ENCODE results near the gene STK32B.

STK32B gene

DNA sequence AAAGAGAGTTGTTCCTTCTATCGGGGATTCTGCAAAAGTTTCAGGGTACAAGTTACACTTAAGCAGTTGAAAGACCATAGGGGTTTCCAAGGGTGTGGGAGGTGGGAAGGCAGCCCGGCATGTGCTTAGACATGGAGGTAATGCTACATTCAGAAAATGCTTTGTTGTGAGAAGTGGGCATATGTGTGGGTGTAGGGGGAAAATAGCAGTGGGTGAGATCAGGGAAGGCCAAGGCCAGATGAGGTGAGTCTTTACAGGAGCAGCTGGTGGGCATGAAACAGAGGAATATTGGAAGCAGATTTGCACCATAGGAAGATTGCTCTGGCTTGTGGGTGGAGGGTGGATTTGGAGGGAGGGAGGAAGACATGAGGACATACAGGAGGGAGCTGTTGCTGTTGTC, 40.3 kb upstream of the STK32B start:
- no peak for DNase-seq (ENCODE audit: extremely low spot score)
- POLR2A ChIA-PET, result no interaction called here
- no peak for TF ChIP-seq LEF1 (IDR thresholded peaks at IDR 0.05; ENCODE audit: borderline replicate concordance)
- TF ChIP-seq, protein P1, sequence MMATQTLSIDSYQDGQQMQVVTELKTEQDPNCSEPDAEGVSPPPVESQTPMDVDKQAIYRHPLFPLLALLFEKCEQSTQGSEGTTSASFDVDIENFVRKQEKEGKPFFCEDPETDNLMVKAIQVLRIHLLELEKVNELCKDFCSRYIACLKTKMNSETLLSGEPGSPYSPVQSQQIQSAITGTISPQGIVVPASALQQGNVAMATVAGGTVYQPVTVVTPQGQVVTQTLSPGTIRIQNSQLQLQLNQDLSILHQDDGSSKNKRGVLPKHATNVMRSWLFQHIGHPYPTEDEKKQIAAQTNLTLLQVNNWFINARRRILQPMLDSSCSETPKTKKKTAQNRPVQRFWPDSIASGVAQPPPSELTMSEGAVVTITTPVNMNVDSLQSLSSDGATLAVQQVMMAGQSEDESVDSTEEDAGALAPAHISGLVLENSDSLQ (IDR thresholded peaks at IDR 0.05), result no peak
- CTCF ChIA-PET, result no interaction called here

DNA sequence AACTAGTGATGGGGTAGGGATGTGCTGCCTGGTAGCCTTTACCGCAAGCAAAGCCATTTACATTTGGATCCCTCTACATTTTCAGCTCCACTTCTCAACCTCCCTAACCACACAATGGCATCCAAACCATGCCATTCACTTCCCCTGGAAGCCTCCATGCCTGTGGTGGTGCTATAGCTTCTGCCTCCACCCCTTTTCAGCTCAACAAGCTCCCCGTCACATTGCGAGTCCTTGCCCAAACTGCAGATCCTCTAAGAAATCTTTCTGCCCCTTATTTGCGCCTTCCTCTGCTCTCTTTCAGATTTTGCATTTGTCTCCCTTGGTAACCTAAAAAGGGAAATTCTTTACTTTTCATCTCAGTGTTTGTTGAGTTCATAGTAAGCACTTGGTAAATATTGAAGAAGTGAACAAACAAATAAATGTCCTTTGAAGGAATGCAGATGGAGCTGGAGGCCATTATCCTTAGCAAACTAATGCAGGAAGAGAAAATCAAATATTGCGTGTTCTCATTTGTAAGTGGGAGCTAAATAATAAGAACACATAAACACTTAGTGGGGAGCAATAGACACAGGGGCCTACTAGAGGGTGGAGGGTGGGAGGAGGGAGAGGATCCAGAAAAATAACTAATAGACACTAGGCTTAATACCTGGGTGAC, 38.9 kb upstream of the STK32B start:
- TF ChIP-seq SP1 (IDR thresholded peaks at IDR 0.05), result no peak
- TF ChIP-seq TARDBP (IDR thresholded peaks at IDR 0.05), result no peak
- no peak for TF ChIP-seq FOXA1 (IDR thresholded peaks at IDR 0.05)
- POLR2A ChIA-PET, result no interaction called here
- CTCF ChIA-PET, result no interaction called here

DNA sequence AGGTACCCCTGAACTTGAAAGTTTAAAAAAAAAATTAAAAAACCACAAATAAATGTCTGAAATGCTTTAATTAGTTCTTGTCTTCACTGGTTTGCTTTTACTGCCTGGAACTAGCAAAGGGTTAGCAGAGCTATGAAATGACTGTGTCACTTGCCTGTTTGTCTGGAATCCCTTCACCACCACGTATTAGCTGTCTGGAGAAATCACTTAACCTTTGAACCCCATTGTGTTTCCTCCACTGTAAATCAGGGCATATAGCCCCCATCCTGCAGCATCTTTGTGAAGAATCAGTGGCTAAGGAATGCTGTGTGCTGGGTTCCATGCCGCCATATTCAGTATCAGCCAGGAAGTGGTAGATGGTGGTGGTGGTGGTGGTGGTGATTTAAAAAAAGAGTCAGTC, 38.3 kb upstream of the STK32B start:
- ChIA-PET POLR2A (no interaction called here), CTCF (no interaction called here)
- no peak for DNase-seq (ENCODE audit: extremely low spot score)
- TF ChIP-seq NFRKB (IDR thresholded peaks at IDR 0.05) (no peak), ZNF384 (IDR thresholded peaks at IDR 0.05) (no peak), SUZ12 (IDR thresholded peaks at IDR 0.05) (no peak), SP1 (IDR thresholded peaks at IDR 0.05) (no peak), LEF1 (IDR thresholded peaks at IDR 0.05; ENCODE audit: borderline replicate concordance) (no peak), FOXA1 (IDR thresholded peaks at IDR 0.05) (no peak), L3MBTL2 (conservative IDR thresholded peaks at IDR 0.05) (no peak), CTBP1 (IDR thresholded peaks at IDR 0.05; ENCODE audit: borderline replicate concordance) (no peak), FOXK2 (IDR thresholded peaks at IDR 0.05) (no peak)

More for the DNA sequence above, 38.9 kb upstream of the STK32B start:
- DNase-seq (ENCODE audit: extremely low spot score), result no peak

DNA sequence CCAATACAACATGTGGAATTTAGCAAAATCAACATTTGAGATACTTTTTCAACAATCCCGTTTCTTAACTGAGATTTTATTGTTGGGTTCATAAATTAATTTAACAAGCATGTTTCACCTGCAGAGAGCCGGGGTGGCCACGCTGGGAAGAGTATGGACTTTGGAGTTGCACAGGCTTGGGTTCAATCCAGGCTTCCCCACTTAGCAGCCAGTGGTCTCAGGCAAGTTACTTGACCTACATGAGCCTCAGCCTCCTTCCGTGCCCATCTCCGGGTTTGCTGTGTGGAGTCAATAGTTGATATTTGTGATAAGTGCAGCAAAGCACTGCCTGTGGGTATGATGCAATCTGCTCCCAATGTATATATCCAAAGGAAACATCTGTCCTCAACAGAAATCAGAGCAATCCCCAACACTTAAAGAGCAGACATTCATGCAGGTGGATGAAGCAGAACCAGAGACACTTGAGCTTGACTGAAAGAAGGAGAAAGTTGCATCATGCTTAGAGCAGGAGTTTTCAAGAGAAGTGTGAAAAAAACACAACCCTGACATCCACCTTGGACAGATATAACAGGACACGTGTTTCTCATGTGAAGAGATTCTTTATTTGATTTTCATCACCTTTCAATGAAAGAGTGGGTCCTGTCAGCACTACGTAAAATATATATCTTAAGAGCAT, 37.1 kb upstream of the STK32B start:
- ChIA-PET POLR2A (no interaction called here), CTCF (no interaction called here)
- TF ChIP-seq L3MBTL2 (conservative IDR thresholded peaks at IDR 0.05), result no peak
- TF ChIP-seq SP1 (IDR thresholded peaks at IDR 0.05), result no peak
- no peak for TF ChIP-seq ZNF384 (IDR thresholded peaks at IDR 0.05)
- TF ChIP-seq FOXA1 (IDR thresholded peaks at IDR 0.05), result no peak
- DNase-seq (ENCODE audit: extremely low spot score), result no peak

DNA sequence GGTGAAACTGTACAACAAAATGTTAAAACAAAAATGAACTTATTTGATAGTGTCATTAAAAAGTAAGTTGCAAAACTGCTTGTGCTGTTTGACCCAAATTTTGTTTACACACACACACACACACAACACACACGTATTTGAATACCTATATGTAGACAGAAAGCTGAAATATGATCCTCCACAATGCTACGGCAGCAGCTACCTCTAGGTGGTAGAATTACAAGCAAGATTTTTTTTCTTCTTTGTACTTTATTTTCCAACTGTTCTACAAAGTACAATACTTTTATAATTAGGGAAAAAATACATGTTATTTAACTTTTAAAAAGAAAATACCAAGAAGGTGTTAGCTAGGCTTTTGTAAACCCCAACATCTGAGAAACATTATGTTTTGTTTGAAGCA, 33.2 kb upstream of the STK32B start:
- TF ChIP-seq FOXM1 (IDR thresholded peaks at IDR 0.05; ENCODE audit: borderline replicate concordance), result no peak
- no peak for TF ChIP-seq HDGF (IDR thresholded peaks at IDR 0.05; ENCODE audit: borderline replicate concordance)
- no peak for TF ChIP-seq SP1 (IDR thresholded peaks at IDR 0.05)
- no peak for TF ChIP-seq ARNT (IDR thresholded peaks at IDR 0.05)
- TF ChIP-seq LEF1 (IDR thresholded peaks at IDR 0.05; ENCODE audit: borderline replicate concordance), result no peak
- TF ChIP-seq BHLHE40 (IDR thresholded peaks at IDR 0.05; ENCODE audit: borderline replicate concordance), result no peak
- TF ChIP-seq FOXA1 (IDR thresholded peaks at IDR 0.05), result no peak
- TF ChIP-seq FOXK2 (IDR thresholded peaks at IDR 0.05), result no peak
- TF ChIP-seq, protein P1 (IDR thresholded peaks at IDR 0.05), result no peak
- TF ChIP-seq TARDBP (IDR thresholded peaks at IDR 0.05), result no peak
- DNase-seq (ENCODE audit: extremely low spot score), result no peak
- ChIA-PET POLR2A (no interaction called here), CTCF (interaction anchor here (0.6 kb wide), 1 partner anchor 257 kb away, joined by 5 read pairs; no protein-coding TSS in a partner anchor)

DNA sequence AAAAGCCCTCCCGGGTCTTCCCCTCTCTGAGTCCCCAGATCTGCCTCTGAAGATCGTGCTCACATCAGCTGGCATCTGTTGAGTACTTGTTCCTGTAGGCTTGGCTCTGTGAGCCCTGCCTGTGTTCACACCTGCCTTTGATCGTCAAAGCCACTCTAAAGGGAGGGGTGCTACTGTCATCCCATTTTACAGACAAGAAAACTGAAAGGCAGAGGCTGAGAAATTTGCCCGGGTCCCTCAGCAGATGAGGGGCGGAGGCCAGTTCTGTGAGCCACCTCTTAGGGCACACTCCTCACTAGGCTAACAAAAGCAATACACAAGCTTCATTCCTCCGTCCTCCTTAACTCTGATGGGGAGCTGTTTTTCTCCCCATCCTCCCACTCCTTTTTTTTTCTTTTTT, 32.7 kb upstream of the STK32B start:
- DNase-seq (ENCODE audit: extremely low spot score), result no peak
- ChIA-PET CTCF (interaction anchor here (0.7 kb wide), 1 partner anchor 24 kb away, joined by 3 read pairs; no protein-coding TSS in a partner anchor), POLR2A (no interaction called here)
- no peak for TF ChIP-seq ELF4 (IDR thresholded peaks at IDR 0.05)
- TF ChIP-seq SP1 (IDR thresholded peaks at IDR 0.05), result no peak
- no peak for TF ChIP-seq SUZ12 (IDR thresholded peaks at IDR 0.05)
- TF ChIP-seq L3MBTL2 (conservative IDR thresholded peaks at IDR 0.05), result no peak
- no peak for TF ChIP-seq TARDBP (IDR thresholded peaks at IDR 0.05)
- TF ChIP-seq ZNF384 (IDR thresholded peaks at IDR 0.05), result no peak
- TF ChIP-seq, protein P1 (IDR thresholded peaks at IDR 0.05), result no peak
- TF ChIP-seq NFRKB (IDR thresholded peaks at IDR 0.05), result no peak
- TF ChIP-seq BHLHE40 (IDR thresholded peaks at IDR 0.05; ENCODE audit: borderline replicate concordance), result no peak
- TF ChIP-seq ARNT (IDR thresholded peaks at IDR 0.05), result no peak
- TF ChIP-seq FOXA1 (IDR thresholded peaks at IDR 0.05), result no peak
- no peak for TF ChIP-seq CTBP1 (IDR thresholded peaks at IDR 0.05; ENCODE audit: borderline replicate concordance)
- TF ChIP-seq LEF1 (IDR thresholded peaks at IDR 0.05; ENCODE audit: borderline replicate concordance), result no peak
- no peak for TF ChIP-seq FOXM1 (IDR thresholded peaks at IDR 0.05; ENCODE audit: borderline replicate concordance)
- TF ChIP-seq FOXK2 (IDR thresholded peaks at IDR 0.05), result no peak

DNA sequence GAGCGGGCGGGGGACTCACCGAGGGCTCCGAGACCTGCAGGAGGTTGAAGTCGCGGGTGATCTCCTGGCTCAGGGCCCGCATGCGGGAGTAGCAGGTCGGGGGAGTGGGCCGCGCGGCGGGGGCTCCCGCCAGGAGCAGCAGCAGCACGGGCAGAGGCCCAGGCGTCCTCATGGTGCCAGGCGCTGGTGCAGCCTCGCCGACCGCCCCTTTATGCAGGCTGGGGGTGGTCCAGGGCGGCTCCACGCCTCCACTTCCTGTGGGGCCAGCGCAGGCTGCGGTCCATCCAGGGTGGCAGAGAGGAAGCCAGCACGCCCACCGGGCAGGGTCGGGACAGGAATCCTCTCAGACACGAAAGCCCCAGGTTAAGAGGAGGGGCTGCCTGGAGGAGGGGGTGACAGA, 32.0 kb upstream of the STK32B start, which contains the start of gene CYTL1:
TSS of gene CYTL1 (minus strand) at position 185 of the 400 bp plus-strand sequence. CDS start at position 172, 13 bp downstream.
- no peak for DNase-seq (ENCODE audit: extremely low spot score)
- ChIA-PET CTCF (interaction anchor here (0.7 kb wide), 1 partner anchor 25 kb away, joined by 3 read pairs; no protein-coding TSS in a partner anchor), POLR2A (no interaction called here)
- TF ChIP-seq L3MBTL2 (conservative IDR thresholded peaks at IDR 0.05), result no peak
- no peak for TF ChIP-seq SP1 (IDR thresholded peaks at IDR 0.05)
- TF ChIP-seq TARDBP (IDR thresholded peaks at IDR 0.05), result no peak
- TF ChIP-seq FOXK2 (IDR thresholded peaks at IDR 0.05), result no peak
- TF ChIP-seq FOXM1 (IDR thresholded peaks at IDR 0.05; ENCODE audit: borderline replicate concordance), result no peak
- no peak for TF ChIP-seq ARNT (IDR thresholded peaks at IDR 0.05)
- TF ChIP-seq ZNF384 (IDR thresholded peaks at IDR 0.05), result no peak
- TF ChIP-seq BHLHE40 (IDR thresholded peaks at IDR 0.05; ENCODE audit: borderline replicate concordance), result no peak
- TF ChIP-seq FOXA1 (IDR thresholded peaks at IDR 0.05), result no peak
- no peak for TF ChIP-seq ELF4 (IDR thresholded peaks at IDR 0.05)
- no peak for TF ChIP-seq CTBP1 (IDR thresholded peaks at IDR 0.05; ENCODE audit: borderline replicate concordance)
- TF ChIP-seq, protein P1 (IDR thresholded peaks at IDR 0.05), result no peak
- no peak for TF ChIP-seq SUZ12 (IDR thresholded peaks at IDR 0.05)
- no peak for TF ChIP-seq HDGF (IDR thresholded peaks at IDR 0.05; ENCODE audit: borderline replicate concordance)
- no peak for TF ChIP-seq NFRKB (IDR thresholded peaks at IDR 0.05)
- no peak for TF ChIP-seq LEF1 (IDR thresholded peaks at IDR 0.05; ENCODE audit: borderline replicate concordance)
